ENCODE results near the gene PROCA1. TPM values are rescaled to one million over a fixed set of nuclear protein-coding genes. Genes with fewer than 3 reads are reported as not detected.

PROCA1 gene
- total and polyA plus RNA-seq, 9 of the 15 experiments (the other 6 are each of a cell fraction or from before 2014, with no cell fraction given), result 0.78 to 16.2 (median 5.6) TPM

- no peak for TF ChIP-seq ZNF143 (CRISPR knock-in tag; IDR thresholded peaks at IDR 0.05)
- TF ChIP-seq HDAC2 (IDR thresholded peaks at IDR 0.05), result 0 out of 2 replicates have a peak, but pooled peaks have one; percentile 14
- TF ChIP-seq E2F3 (CRISPR knock-in tag; IDR thresholded peaks at IDR 0.05), result no peak
- peak; percentile 78; the same call in 1 of the 2 replicates for TF ChIP-seq NFRKB (IDR thresholded peaks at IDR 0.05; ENCODE audit: low read depth)
- no peak; the same call in 1 of the 2 replicates for TF ChIP-seq MAX (CRISPR knock-in tag; IDR thresholded peaks at IDR 0.05)
- TF ChIP-seq ZNF592 (IDR thresholded peaks at IDR 0.05), result no peak
- 0 out of 2 replicates have a peak, but pooled peaks have one; percentile 47 for TF ChIP-seq AFF4 (CRISPR knock-in tag; IDR thresholded peaks at IDR 0.05)
- no peak for TF ChIP-seq ZHX1 (conservative IDR thresholded peaks at IDR 0.05; ENCODE audit: low read length)
- TF ChIP-seq NR1H2 (CRISPR knock-in tag; IDR thresholded peaks at IDR 0.05), result no peak
- no peak for TF ChIP-seq ATF2 (CRISPR knock-in tag; IDR thresholded peaks at IDR 0.05)
- no peak for TF ChIP-seq ZNF347 (CRISPR knock-in tag; IDR thresholded peaks at IDR 0.05; ENCODE audit: low read depth)
- TF ChIP-seq ZNF444 (CRISPR knock-in tag; IDR thresholded peaks at IDR 0.05), result 0 out of 2 replicates have a peak, but pooled peaks have one; percentile 26
- TF ChIP-seq PHTF2 (CRISPR knock-in tag; IDR thresholded peaks at IDR 0.05), result 0 out of 2 replicates have a peak, but pooled peaks have one; percentile 1
- peak; percentile 79 for TF ChIP-seq SIRT6 (IDR thresholded peaks at IDR 0.05; ENCODE audit: low read depth, low read length)
- TF ChIP-seq DDX20 (tag; IDR thresholded peaks at IDR 0.05; ENCODE audit: low read depth), result no peak
These were observed 8.7 kb upstream of the PROCA1 start (continued) for GRCh38 chr17:28720247-28720996.
